ENCODE data around the gene SPACA1.

- TF ChIP-seq POLR2A (IDR thresholded peaks at IDR 0.05): no peak
- TF ChIP-seq, protein P1, sequence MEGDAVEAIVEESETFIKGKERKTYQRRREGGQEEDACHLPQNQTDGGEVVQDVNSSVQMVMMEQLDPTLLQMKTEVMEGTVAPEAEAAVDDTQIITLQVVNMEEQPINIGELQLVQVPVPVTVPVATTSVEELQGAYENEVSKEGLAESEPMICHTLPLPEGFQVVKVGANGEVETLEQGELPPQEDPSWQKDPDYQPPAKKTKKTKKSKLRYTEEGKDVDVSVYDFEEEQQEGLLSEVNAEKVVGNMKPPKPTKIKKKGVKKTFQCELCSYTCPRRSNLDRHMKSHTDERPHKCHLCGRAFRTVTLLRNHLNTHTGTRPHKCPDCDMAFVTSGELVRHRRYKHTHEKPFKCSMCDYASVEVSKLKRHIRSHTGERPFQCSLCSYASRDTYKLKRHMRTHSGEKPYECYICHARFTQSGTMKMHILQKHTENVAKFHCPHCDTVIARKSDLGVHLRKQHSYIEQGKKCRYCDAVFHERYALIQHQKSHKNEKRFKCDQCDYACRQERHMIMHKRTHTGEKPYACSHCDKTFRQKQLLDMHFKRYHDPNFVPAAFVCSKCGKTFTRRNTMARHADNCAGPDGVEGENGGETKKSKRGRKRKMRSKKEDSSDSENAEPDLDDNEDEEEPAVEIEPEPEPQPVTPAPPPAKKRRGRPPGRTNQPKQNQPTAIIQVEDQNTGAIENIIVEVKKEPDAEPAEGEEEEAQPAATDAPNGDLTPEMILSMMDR (IDR thresholded peaks at IDR 0.05): no peak
These were observed 67.2 kb downstream of the SPACA1 start for GRCh38 chr6:88114838-88115237.
